ENCODE results near the gene HOXC9. TPM values are rescaled to one million over a fixed set of nuclear protein-coding genes. Genes with fewer than 3 reads are reported as not detected.

HOXC9 gene
- total RNA-seq, 1 experiment from 2014 or later: not detected

DNA sequence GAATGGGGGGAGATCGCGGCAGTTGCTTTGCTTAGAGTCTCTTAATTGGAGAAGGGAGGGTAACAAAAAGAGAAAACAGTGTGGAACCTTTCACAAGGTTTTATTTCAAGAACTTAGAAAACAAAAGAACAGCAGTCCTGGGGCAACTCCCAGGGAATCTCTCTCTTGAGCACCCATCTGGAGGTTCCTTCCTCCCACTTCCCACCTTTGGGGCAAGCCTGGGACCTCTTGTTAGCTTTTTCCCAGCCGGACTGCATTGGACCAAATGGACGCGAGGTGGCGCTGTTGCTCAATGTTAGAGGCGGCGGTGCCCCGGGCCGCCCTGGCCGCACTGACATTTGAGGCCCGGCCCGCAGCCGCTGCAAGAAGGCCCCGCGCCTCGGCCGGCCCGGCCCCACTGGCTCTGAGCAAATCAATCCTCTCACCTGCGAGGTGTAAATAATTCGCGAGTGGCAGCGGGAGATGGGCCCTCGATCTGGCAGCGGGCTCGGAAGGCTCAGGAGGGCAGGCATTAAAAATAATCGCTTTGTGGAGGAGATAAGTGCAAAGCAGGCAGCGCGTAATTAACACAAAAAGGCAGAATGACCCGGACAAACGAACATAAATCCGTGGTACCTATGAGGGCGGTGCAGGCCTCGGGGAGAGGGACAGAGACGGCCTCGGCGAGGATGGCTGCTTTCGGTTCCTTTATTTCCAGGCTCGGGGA, 6.0 kb downstream of the HOXC9 start:
- H3K36me3 Mint-ChIP-seq: no peaks in the 10 kb centered on the region; the same call in 1 of the 2 replicates
- H3K4me1 Mint-ChIP-seq: peaks cover 19% of the 10 kb centered on the region
- ChIA-PET CTCF (interaction anchor here (0.6 to 10.8 kb wide), 38 partner anchors 10 to 373 kb away, joined by 3 to 107 read pairs (median 4); partner anchors contain the start of genes HOXC10, HOXC5, HOXC6 and SMUG1), POLR2A (no interaction called here)
- ATAC-seq (peak; percentile 69), DNase-seq (ENCODE audit: low spot score) (peak; percentile 96)
- peaks cover 100% of the 10 kb centered on the region for H3K27me3 Mint-ChIP-seq (ENCODE audit: low read depth)
- H3K4me3 Mint-ChIP-seq: peak overlapping the region; percentile 34
- no peak overlapping the region for H3K27ac Mint-ChIP-seq
- no peaks in the 10 kb centered on the region for H3K9me3 Mint-ChIP-seq
- TF ChIP-seq, protein P1, sequence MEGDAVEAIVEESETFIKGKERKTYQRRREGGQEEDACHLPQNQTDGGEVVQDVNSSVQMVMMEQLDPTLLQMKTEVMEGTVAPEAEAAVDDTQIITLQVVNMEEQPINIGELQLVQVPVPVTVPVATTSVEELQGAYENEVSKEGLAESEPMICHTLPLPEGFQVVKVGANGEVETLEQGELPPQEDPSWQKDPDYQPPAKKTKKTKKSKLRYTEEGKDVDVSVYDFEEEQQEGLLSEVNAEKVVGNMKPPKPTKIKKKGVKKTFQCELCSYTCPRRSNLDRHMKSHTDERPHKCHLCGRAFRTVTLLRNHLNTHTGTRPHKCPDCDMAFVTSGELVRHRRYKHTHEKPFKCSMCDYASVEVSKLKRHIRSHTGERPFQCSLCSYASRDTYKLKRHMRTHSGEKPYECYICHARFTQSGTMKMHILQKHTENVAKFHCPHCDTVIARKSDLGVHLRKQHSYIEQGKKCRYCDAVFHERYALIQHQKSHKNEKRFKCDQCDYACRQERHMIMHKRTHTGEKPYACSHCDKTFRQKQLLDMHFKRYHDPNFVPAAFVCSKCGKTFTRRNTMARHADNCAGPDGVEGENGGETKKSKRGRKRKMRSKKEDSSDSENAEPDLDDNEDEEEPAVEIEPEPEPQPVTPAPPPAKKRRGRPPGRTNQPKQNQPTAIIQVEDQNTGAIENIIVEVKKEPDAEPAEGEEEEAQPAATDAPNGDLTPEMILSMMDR (IDR thresholded peaks at IDR 0.05): peak; percentile 96
- no peak for TF ChIP-seq SMAD3 (CRISPR knock-in tag; IDR thresholded peaks at IDR 0.05; ENCODE audit: borderline replicate concordance)
- TF ChIP-seq, protein P2, sequence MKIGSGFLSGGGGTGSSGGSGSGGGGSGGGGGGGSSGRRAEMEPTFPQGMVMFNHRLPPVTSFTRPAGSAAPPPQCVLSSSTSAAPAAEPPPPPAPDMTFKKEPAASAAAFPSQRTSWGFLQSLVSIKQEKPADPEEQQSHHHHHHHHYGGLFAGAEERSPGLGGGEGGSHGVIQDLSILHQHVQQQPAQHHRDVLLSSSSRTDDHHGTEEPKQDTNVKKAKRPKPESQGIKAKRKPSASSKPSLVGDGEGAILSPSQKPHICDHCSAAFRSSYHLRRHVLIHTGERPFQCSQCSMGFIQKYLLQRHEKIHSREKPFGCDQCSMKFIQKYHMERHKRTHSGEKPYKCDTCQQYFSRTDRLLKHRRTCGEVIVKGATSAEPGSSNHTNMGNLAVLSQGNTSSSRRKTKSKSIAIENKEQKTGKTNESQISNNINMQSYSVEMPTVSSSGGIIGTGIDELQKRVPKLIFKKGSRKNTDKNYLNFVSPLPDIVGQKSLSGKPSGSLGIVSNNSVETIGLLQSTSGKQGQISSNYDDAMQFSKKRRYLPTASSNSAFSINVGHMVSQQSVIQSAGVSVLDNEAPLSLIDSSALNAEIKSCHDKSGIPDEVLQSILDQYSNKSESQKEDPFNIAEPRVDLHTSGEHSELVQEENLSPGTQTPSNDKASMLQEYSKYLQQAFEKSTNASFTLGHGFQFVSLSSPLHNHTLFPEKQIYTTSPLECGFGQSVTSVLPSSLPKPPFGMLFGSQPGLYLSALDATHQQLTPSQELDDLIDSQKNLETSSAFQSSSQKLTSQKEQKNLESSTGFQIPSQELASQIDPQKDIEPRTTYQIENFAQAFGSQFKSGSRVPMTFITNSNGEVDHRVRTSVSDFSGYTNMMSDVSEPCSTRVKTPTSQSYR (CRISPR knock-in tag; IDR thresholded peaks at IDR 0.05): 0 out of 2 replicates have a peak, but pooled peaks have one; percentile 30

DNA sequence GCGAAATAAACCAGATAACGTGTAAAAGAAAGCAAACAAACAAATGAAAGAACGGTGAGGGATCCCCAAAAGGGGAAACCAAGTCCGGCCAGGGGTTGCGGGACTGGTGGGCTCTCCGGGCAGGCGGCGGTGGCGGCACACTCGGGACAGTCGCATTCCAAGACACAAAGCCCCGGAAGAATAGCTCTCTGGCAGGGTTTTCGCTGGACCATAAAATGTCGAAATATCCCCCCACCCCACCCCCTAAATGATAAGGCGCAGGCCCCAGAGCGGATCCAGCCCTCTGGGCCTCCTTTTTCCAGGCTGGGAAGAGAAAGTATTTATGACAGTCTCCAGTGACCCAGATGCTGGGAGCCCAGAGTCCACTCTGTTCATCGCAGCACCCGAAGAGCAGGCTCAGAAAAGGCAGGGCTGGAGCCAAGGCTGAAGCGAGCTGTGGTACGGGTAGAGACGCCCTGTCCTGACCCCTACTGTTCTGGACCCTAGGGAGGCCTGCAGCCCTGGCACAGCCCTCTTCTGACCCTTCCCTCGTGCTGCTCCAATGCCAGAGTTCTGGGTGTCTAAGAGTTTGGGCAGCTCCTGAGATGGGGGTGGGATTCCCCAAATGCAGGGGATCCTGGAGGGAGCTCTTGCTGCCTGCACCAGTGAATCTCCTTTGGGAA, 6.7 kb downstream of the HOXC9 start:
- no peak for DNase-seq (ENCODE audit: low spot score)
- no peak for TF ChIP-seq ZNF396 (CRISPR knock-in tag; IDR thresholded peaks at IDR 0.05; ENCODE audit: borderline replicate concordance)
- no peak for TF ChIP-seq ZNF671 (CRISPR knock-in tag; IDR thresholded peaks at IDR 0.05)
- no peak for TF ChIP-seq ZNF263 (CRISPR knock-in tag; IDR thresholded peaks at IDR 0.05; ENCODE audit: low read depth)
- TF ChIP-seq, protein P3, sequence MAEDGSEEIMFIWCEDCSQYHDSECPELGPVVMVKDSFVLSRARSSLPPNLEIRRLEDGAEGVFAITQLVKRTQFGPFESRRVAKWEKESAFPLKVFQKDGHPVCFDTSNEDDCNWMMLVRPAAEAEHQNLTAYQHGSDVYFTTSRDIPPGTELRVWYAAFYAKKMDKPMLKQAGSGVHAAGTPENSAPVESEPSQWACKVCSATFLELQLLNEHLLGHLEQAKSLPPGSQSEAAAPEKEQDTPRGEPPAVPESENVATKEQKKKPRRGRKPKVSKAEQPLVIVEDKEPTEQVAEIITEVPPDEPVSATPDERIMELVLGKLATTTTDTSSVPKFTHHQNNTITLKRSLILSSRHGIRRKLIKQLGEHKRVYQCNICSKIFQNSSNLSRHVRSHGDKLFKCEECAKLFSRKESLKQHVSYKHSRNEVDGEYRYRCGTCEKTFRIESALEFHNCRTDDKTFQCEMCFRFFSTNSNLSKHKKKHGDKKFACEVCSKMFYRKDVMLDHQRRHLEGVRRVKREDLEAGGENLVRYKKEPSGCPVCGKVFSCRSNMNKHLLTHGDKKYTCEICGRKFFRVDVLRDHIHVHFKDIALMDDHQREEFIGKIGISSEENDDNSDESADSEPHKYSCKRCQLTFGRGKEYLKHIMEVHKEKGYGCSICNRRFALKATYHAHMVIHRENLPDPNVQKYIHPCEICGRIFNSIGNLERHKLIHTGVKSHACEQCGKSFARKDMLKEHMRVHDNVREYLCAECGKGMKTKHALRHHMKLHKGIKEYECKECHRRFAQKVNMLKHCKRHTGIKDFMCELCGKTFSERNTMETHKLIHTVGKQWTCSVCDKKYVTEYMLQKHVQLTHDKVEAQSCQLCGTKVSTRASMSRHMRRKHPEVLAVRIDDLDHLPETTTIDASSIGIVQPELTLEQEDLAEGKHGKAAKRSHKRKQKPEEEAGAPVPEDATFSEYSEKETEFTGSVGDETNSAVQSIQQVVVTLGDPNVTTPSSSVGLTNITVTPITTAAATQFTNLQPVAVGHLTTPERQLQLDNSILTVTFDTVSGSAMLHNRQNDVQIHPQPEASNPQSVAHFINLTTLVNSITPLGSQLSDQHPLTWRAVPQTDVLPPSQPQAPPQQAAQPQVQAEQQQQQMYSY (CRISPR knock-in tag; IDR thresholded peaks at IDR 0.05): no peak
- TF ChIP-seq SMAD4 (CRISPR knock-in tag; IDR thresholded peaks at IDR 0.05): no peak
- TF ChIP-seq, protein P4, sequence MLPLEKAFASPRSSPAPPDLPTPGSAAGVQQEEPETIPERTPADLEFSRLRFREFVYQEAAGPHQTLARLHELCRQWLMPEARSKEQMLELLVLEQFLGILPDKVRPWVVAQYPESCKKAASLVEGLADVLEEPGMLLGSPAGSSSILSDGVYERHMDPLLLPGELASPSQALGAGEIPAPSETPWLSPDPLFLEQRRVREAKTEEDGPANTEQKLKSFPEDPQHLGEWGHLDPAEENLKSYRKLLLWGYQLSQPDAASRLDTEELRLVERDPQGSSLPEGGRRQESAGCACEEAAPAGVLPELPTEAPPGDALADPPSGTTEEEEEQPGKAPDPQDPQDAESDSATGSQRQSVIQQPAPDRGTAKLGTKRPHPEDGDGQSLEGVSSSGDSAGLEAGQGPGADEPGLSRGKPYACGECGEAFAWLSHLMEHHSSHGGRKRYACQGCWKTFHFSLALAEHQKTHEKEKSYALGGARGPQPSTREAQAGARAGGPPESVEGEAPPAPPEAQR (CRISPR knock-in tag; IDR thresholded peaks at IDR 0.05): no peak
- TF ChIP-seq RORB (CRISPR knock-in tag; IDR thresholded peaks at IDR 0.05): no peak
- TF ChIP-seq CREB1 (CRISPR knock-in tag; IDR thresholded peaks at IDR 0.05): no peak
- no peak for TF ChIP-seq ESRRA (CRISPR knock-in tag; IDR thresholded peaks at IDR 0.05; ENCODE audit: borderline replicate concordance)
- TF ChIP-seq PRRX2 (CRISPR knock-in tag; IDR thresholded peaks at IDR 0.05): no peak
- TF ChIP-seq, protein P5, sequence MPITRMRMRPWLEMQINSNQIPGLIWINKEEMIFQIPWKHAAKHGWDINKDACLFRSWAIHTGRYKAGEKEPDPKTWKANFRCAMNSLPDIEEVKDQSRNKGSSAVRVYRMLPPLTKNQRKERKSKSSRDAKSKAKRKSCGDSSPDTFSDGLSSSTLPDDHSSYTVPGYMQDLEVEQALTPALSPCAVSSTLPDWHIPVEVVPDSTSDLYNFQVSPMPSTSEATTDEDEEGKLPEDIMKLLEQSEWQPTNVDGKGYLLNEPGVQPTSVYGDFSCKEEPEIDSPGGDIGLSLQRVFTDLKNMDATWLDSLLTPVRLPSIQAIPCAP (CRISPR knock-in tag; IDR thresholded peaks at IDR 0.05): no peak
- TF ChIP-seq, protein P6, sequence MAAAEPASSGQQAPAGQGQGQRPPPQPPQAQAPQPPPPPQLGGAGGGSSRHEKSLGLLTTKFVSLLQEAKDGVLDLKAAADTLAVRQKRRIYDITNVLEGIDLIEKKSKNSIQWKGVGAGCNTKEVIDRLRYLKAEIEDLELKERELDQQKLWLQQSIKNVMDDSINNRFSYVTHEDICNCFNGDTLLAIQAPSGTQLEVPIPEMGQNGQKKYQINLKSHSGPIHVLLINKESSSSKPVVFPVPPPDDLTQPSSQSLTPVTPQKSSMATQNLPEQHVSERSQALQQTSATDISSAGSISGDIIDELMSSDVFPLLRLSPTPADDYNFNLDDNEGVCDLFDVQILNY (CRISPR knock-in tag; IDR thresholded peaks at IDR 0.05): no peak
- TF ChIP-seq, protein P7, sequence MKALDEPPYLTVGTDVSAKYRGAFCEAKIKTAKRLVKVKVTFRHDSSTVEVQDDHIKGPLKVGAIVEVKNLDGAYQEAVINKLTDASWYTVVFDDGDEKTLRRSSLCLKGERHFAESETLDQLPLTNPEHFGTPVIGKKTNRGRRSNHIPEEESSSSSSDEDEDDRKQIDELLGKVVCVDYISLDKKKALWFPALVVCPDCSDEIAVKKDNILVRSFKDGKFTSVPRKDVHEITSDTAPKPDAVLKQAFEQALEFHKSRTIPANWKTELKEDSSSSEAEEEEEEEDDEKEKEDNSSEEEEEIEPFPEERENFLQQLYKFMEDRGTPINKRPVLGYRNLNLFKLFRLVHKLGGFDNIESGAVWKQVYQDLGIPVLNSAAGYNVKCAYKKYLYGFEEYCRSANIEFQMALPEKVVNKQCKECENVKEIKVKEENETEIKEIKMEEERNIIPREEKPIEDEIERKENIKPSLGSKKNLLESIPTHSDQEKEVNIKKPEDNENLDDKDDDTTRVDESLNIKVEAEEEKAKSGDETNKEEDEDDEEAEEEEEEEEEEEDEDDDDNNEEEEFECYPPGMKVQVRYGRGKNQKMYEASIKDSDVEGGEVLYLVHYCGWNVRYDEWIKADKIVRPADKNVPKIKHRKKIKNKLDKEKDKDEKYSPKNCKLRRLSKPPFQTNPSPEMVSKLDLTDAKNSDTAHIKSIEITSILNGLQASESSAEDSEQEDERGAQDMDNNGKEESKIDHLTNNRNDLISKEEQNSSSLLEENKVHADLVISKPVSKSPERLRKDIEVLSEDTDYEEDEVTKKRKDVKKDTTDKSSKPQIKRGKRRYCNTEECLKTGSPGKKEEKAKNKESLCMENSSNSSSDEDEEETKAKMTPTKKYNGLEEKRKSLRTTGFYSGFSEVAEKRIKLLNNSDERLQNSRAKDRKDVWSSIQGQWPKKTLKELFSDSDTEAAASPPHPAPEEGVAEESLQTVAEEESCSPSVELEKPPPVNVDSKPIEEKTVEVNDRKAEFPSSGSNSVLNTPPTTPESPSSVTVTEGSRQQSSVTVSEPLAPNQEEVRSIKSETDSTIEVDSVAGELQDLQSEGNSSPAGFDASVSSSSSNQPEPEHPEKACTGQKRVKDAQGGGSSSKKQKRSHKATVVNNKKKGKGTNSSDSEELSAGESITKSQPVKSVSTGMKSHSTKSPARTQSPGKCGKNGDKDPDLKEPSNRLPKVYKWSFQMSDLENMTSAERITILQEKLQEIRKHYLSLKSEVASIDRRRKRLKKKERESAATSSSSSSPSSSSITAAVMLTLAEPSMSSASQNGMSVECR (CRISPR knock-in tag; IDR thresholded peaks at IDR 0.05; ENCODE audit: borderline replicate concordance): no peak
- ChIA-PET CTCF (interaction anchor here (0.7 to 10.8 kb wide), 21 partner anchors 11 to 373 kb away, joined by 3 to 107 read pairs (median 5); partner anchors contain the start of genes HOXC10, HOXC5 and SMUG1), POLR2A (no interaction called here)
- no peak for ATAC-seq
- Mint-ChIP-seq H3K27ac (no peak overlapping the region), H3K9me3 (no peaks in the 10 kb centered on the region), H3K27me3 (ENCODE audit: low read depth) (peaks cover 100% of the 10 kb centered on the region), H3K4me3 (no peak overlapping the region), H3K4me1 (peaks cover 25% of the 10 kb centered on the region), H3K36me3 (no peaks in the 10 kb centered on the region; the same call in 1 of the 2 replicates)

Data from WTC11 (cell line).